ENCODE measurements around the gene PHPT1. TPM values are rescaled to one million over a fixed set of nuclear protein-coding genes. Genes with fewer than 3 reads are reported as not detected.

PHPT1 gene
- total RNA-seq, 4 donors from 2014 or later: 43.4 to 84.1 (median 53.9) TPM

GRCh38 chr9:136848393-136849037 lies 694 bp upstream of the PHPT1 start:
- no peaks in the 10 kb centered on the region for H3K9me3 ChIP-seq
- H3K4me3 ChIP-seq: peak overlapping the region; percentile 57 to 78 (median 74)
- intact Hi-C loops (cut with DNase I): loop anchor here (5.0 kb wide), 1 partner anchor 46 kb away; no protein-coding TSS in a partner anchor
- peaks cover 4 to 45% (median 32%) of the 10 kb centered on the region in 4 donors for H3K27me3 ChIP-seq
- 0% methylated on average over 10 of the region's 53 CpGs for WGBS
- peak overlapping the region; percentile 88 to 95 (median 90) for H3K27ac ChIP-seq (replicated peaks in 1 of 4)
- TF ChIP-seq EP300 (IDR thresholded peaks at IDR 0.05): no peak
- H3K36me3 ChIP-seq: peaks cover 0 to 18% (median 11%) of the 10 kb centered on the region in 4 donors
- DNase-seq (ENCODE audit: extremely low spot score): no peak
- H3K4me1 ChIP-seq: peaks cover 51 to 74% (median 64%) of the 10 kb centered on the region in 4 donors

GRCh38 chr9:136849960-136850865 lies 1.0 kb downstream of the PHPT1 start:
- no peaks in the 10 kb centered on the region for H3K9me3 ChIP-seq
- no peak for DNase-seq (ENCODE audit: extremely low spot score)
- H3K4me1 ChIP-seq: peaks cover 43 to 59% (median 51%) of the 10 kb centered on the region in 4 donors
- H3K27me3 ChIP-seq: peaks cover 0 to 30% (median 21%) of the 10 kb centered on the region in 4 donors
- 83% methylated on average over 12 of the region's 43 CpGs for WGBS
- peak overlapping the region; percentile 57 to 78 (median 74) for H3K4me3 ChIP-seq
- TF ChIP-seq POLR2A (IDR thresholded peaks at IDR 0.05; ENCODE audit: low read depth) (no peak), EP300 (IDR thresholded peaks at IDR 0.05) (no peak), POLR2AphosphoS5 (IDR thresholded peaks at IDR 0.05) (no peak), CTCF (IDR thresholded peaks at IDR 0.05) (no peak)
- peak overlapping the region; percentile 88 to 95 (median 90) for H3K27ac ChIP-seq (replicated peaks in 1 of 4)
- H3K36me3 ChIP-seq: peaks cover 0 to 18% (median 11%) of the 10 kb centered on the region in 4 donors
- intact Hi-C loops (cut with DNase I): loop anchor here (5.0 kb wide), 1 partner anchor 48 kb away; no protein-coding TSS in a partner anchor

GRCh38 chr9:136850866-136851775 lies 1.9 kb downstream of the PHPT1 start:
- intact Hi-C loops (cut with DNase I): no loop called here
- no peak for TF ChIP-seq CTCF (IDR thresholded peaks at IDR 0.05)
- no peak for TF ChIP-seq POLR2AphosphoS5 (IDR thresholded peaks at IDR 0.05)
- TF ChIP-seq EP300 (IDR thresholded peaks at IDR 0.05): no peak
- TF ChIP-seq POLR2A (IDR thresholded peaks at IDR 0.05; ENCODE audit: low read depth): no peak
- peaks cover 41 to 50% (median 43%) of the 10 kb centered on the region in 4 donors for H3K4me1 ChIP-seq
- WGBS: 96% methylated on average over 8 of the region's 23 CpGs
- no peaks in the 10 kb centered on the region for H3K9me3 ChIP-seq
- no peak overlapping the region for H3K4me3 ChIP-seq
- H3K27me3 ChIP-seq: peaks cover 0 to 21% (median 13%) of the 10 kb centered on the region in 4 donors
- peak overlapping the region in 1 of 4 donors; percentile 91 for H3K27ac ChIP-seq (replicated peaks in 1 of 4)
- peaks cover 0 to 18% (median 11%) of the 10 kb centered on the region in 4 donors for H3K36me3 ChIP-seq
- no peak for DNase-seq (ENCODE audit: extremely low spot score)

GRCh38 chr9:136851941-136852663 lies 2.9 kb downstream of the PHPT1 start, which contains the start of gene MAMDC4:
Gene MAMDC4, plus strand, starts transcription at chr9:136852346. Its CDS starts 71 bp downstream, at chr9:136852417.
- intact Hi-C loops (cut with DNase I): no loop called here
- no peak for DNase-seq (ENCODE audit: extremely low spot score)
- no peak within 1 kb of the TSS for H3K4me3 ChIP-seq
- TF ChIP-seq POLR2A (IDR thresholded peaks at IDR 0.05; ENCODE audit: low read depth) (no peak), CTCF (IDR thresholded peaks at IDR 0.05) (no peak), POLR2AphosphoS5 (IDR thresholded peaks at IDR 0.05) (no peak)
- no peaks in the 10 kb centered on the region for H3K9me3 ChIP-seq
- peaks cover 0 to 18% (median 13%) of the 10 kb centered on the region in 4 donors for H3K36me3 ChIP-seq
- 100% methylated on average over 3 of the region's 23 CpGs for WGBS
- peaks cover 0 to 12% (median 8%) of the 10 kb centered on the region in 4 donors for H3K27me3 ChIP-seq
- H3K27ac ChIP-seq (replicated peaks in 1 of 4): no peak within 1 kb of the TSS
- H3K4me1 ChIP-seq: peaks cover 31 to 40% (median 35%) of the 10 kb centered on the region in 4 donors
